ENCODE data around the gene SAMD4A. TPM values are rescaled to one million over a fixed set of nuclear protein-coding genes. Genes with fewer than 3 reads are reported as not detected.
A peak's percentile ranks its signal among the peaks of the same experiment; 100 is the strongest.

SAMD4A gene
- total and polyA plus RNA-seq, 2 of the 4 experiments (the other 2 are of a cell fraction) = 22.9 to 38.2 TPM

- Histone ChIP-seq H2AK5ac (ENCODE audit: low read depth, low read length) (peak overlapping the region; percentile 43; the same call in 1 of the 2 replicates), H3K27me3 (ENCODE audit: control insufficient read depth, insufficient read depth, low read length) (no peaks in the 10 kb centered on the region), H3K9me1 (ENCODE audit: insufficient read depth, low read length) (peaks cover 40% of the 10 kb centered on the region), H2AFZ (replicated peaks; ENCODE audit: low read length, poor library complexity) (no peak overlapping the region), H2BK20ac (ENCODE audit: low read depth, low read length) (peak overlapping the region; percentile 70), H3K23ac (ENCODE audit: low read depth, low read length) (peak overlapping the region; percentile 61; the same call in 1 of the 2 replicates), H3K36me3 (ENCODE audit: control insufficient read depth, insufficient read depth, low read length) (no peaks in the 10 kb centered on the region; the same call in 1 of the 2 replicates), H3K14ac (replicated peaks; ENCODE audit: low read depth, low read length) (peak overlapping the region; percentile 62), H3K27ac (ENCODE audit: insufficient read depth, low read length) (peak overlapping the region; percentile 54; the same call in 1 of the 2 replicates), H3K18ac (ENCODE audit: low read depth, low read length) (peak overlapping the region; percentile 42), H3K4me1 (ENCODE audit: control insufficient read depth, insufficient read depth, low read length) (peaks cover 19% of the 10 kb centered on the region), H3K4me2 (ENCODE audit: low read depth, low read length) (peak overlapping the region; percentile 4), H3K4ac (ENCODE audit: low read depth, low read length) (peak overlapping the region; percentile 73), H2BK15ac (ENCODE audit: low read depth, low read length) (no peak overlapping the region; the same call in 2 of the 3 replicates), H3K56ac (ENCODE audit: extremely low read depth, insufficient read depth, low read length) (no peak overlapping the region), H3K9me3 (ENCODE audit: control insufficient read depth, insufficient read depth, low read length) (no peaks in the 10 kb centered on the region), H4K8ac (ENCODE audit: low read depth in 2 of 2, low read length in 2 of 2) (peak overlapping the region in 1 of 2 experiments; percentile 43; a peak in 2 of 4 replicates), H4K20me1 (ENCODE audit: insufficient read depth, low read length) (peaks cover 52% of the 10 kb centered on the region), H4K5ac (ENCODE audit: low read depth, low read length) (peak overlapping the region; percentile 52; the same call in 1 of the 2 replicates), H3K79me1 (ENCODE audit: low read depth in 1 of 2, low read length in 2 of 2) (peaks cover 34 to 86% of the 10 kb centered on the region in 2 experiments), H2BK120ac (ENCODE audit: low read depth, low read length) (peak overlapping the region; percentile 65), H3K9ac (ENCODE audit: low read depth, low read length) (no peak overlapping the region), H3K4me3 (ENCODE audit: insufficient read depth, low read depth, low read length) (no peak overlapping the region), H2BK5ac (ENCODE audit: low read depth, low read length, poor library complexity, severe bottlenecking) (peak overlapping the region; percentile 50), H2AK9ac (replicated peaks; ENCODE audit: low read depth, low read length, poor library complexity) (peak overlapping the region; percentile 34), H4K91ac (ENCODE audit: insufficient read depth, low read depth, low read length) (peak overlapping the region; percentile 25)
- ATAC-seq (ENCODE audit: low read depth) (peak; percentile 59), DNase-seq (no peak)
- intact Hi-C loops (cut with micrococcal nuclease) = no loop called here
- dilution Hi-C loops (cut with HindIII; ENCODE audit: low sequenced_read_pairs, unreplicated experiment) = no loop called here
- TF ChIP-seq BHLHE40 (IDR thresholded peaks at IDR 0.05; ENCODE audit: low read depth, low read length) = no peak
- TF ChIP-seq ELK1 (IDR thresholded peaks at IDR 0.05; ENCODE audit: borderline replicate concordance, low read depth, low read length) = no peak
- TF ChIP-seq CEBPB (IDR thresholded peaks at IDR 0.05; ENCODE audit: low read depth, low read length) = peak; percentile 65
- TF ChIP-seq MXI1 (IDR thresholded peaks at IDR 0.05; ENCODE audit: borderline replicate concordance, low read depth, low read length) = no peak
- TF ChIP-seq RAD21 (IDR thresholded peaks at IDR 0.05; ENCODE audit: low read length) = no peak
- no peak for TF ChIP-seq RCOR1 (IDR thresholded peaks at IDR 0.05; ENCODE audit: insufficient replicate concordance, low read length)
- POLR2A ChIA-PET (ENCODE audit: unreplicated experiment) = no interaction called here
- no CpG with 5 or more reads among the region's 8 CpGs for WGBS, 2 experiments (ENCODE audit: extremely low coverage in 2 of 2, insufficient read length in 1 of 2)
- CTCF ChIA-PET = interaction anchor here (1.4 kb wide), 1 partner anchor 12 kb away, joined by 4 read pairs; no protein-coding TSS in a partner anchor
- in situ Hi-C loops (cut with MboI; ENCODE audit: low sequenced_read_pairs) = no loop called here
- BruUV-seq (replicated peaks) = no TSS peak
These were observed 70.6 kb downstream of the SAMD4A start for GRCh38 chr14:54637270-54638134.
